HepG2 (cell line): Measurements from ENCODE around the gene CHD9NB. TPM values are rescaled to one million over a fixed set of nuclear protein-coding genes. Genes with fewer than 3 reads are reported as not detected.

Experiments used
- CENPT ChIP-seq: sonication (generic); formaldehyde crosslinking; IDR thresholded peaks from 2 replicates; pipeline ENCODE4 v1.8.0; 2022; ENCODE audit warnings: low read depth, mild to moderate bottlenecking, moderate library complexity, missing genetic modification reagents
- GMEB1 ChIP-seq: sonication (generic); formaldehyde crosslinking; IDR thresholded peaks from 2 replicates; pipeline ENCODE4 v1.5.1; 2020; ENCODE audit warnings: missing genetic modification reagents, mild to moderate bottlenecking, borderline replicate concordance
- GPBP1L1 ChIP-seq: sonication (generic); formaldehyde crosslinking; IDR thresholded peaks from 2 replicates; pipeline ENCODE4 v1.5.0; 2020; ENCODE audit warnings: mild to moderate bottlenecking, missing genetic modification reagents
- HES4 ChIP-seq: sonication (generic); formaldehyde crosslinking; IDR thresholded peaks from 2 replicates; pipeline ENCODE4 v1.9.0; 2021; ENCODE audit warnings: mild to moderate bottlenecking, missing genetic modification reagents, borderline replicate concordance
- HNRNPK ChIP-seq: fragments of 200-400 bp; formaldehyde crosslinking; IDR thresholded peaks from 2 replicates; pipeline ENCODE4 v1.6.1; 2018; ENCODE audit warnings: low read length, low read depth, moderate library complexity, mild to moderate bottlenecking; ENCODE audit not compliant: poor library complexity, severe bottlenecking
- JUNB ChIP-seq: sonication (generic); formaldehyde crosslinking; IDR thresholded peaks from 2 replicates; pipeline ENCODE4 v1.8.0; 2022; ENCODE audit warnings: missing genetic modification reagents, mild to moderate bottlenecking, borderline replicate concordance
- MTERF4 ChIP-seq: sonication (generic); formaldehyde crosslinking; IDR thresholded peaks from 2 replicates; pipeline ENCODE4 v1.8.0; 2023; ENCODE audit warnings: mild to moderate bottlenecking, missing genetic modification reagents
- NKX3-1 ChIP-seq: sonication (generic); formaldehyde crosslinking; IDR thresholded peaks from 2 replicates; pipeline ENCODE4 v1.5.0; 2020; ENCODE audit warnings: missing genetic modification reagents
- NR1H2 ChIP-seq: sonication (generic); formaldehyde crosslinking; IDR thresholded peaks from 2 replicates; pipeline ENCODE4 v1.8.1; 2022; ENCODE audit warnings: low read depth, missing genetic modification reagents, borderline replicate concordance
- RAD51 ChIP-seq: fragments of 450-650 bp; IDR thresholded peaks from 2 replicates; pipeline ENCODE4 v1.6.1; 2016; ENCODE audit warnings: borderline replicate concordance
- TOE1 ChIP-seq: sonication (generic); formaldehyde crosslinking; IDR thresholded peaks from 2 replicates; pipeline ENCODE4 v1.4.0; 2020; ENCODE audit warnings: mild to moderate bottlenecking, missing genetic modification reagents
- YEATS2 ChIP-seq: sonication (generic); formaldehyde crosslinking; IDR thresholded peaks from 2 replicates; pipeline ENCODE4 v1.4.0; 2020; ENCODE audit warnings: missing genetic modification reagents, borderline replicate concordance
- ZBTB25 ChIP-seq: IDR thresholded peaks from 2 replicates; pipeline ENCODE4 v1.6.1; 2018; ENCODE audit warnings: missing genetic modification reagents
- ZBTB7B ChIP-seq: sonication (generic); formaldehyde crosslinking; IDR thresholded peaks from 2 replicates; pipeline ENCODE4 v1.4.0; 2020; ENCODE audit warnings: missing genetic modification reagents
- ZNF274 ChIP-seq: sonication (generic); formaldehyde crosslinking; IDR thresholded peaks from 2 replicates; pipeline ENCODE4 v1.5.1; 2020; ENCODE audit warnings: mild to moderate bottlenecking, missing genetic modification reagents
- ZNF451 ChIP-seq: sonication (generic); formaldehyde crosslinking; IDR thresholded peaks from 2 replicates; pipeline ENCODE4 v1.5.0; 2020; ENCODE audit warnings: mild to moderate bottlenecking, missing genetic modification reagents
- ZNF564 ChIP-seq: sonication (generic); formaldehyde crosslinking; IDR thresholded peaks from 2 replicates; pipeline ENCODE4 v1.8.1; 2023; ENCODE audit warnings: mild to moderate bottlenecking, missing genetic modification reagents
- polyA plus RNA-seq, 8 experiments: library from polyadenylated mRNA; depleted of rRNA in 3 of 8; stranded (reverse) in 7 of 8; unstranded in 1 of 8; fragments of >200 nt; fragmentation: Illumina TruSeq in 4 of 8; extraction: Trizol in 4 of 8; gene quantifications; 2 replicates each; pipeline versions ENCODE4 v1.2.1 to v1.2.3, GENCODE V29; 2011 to 2016; ENCODE audit warnings: low read depth in 4 of 8, missing spikeins in 1 of 8, mixed read lengths in 1 of 8; ENCODE audit not compliant: insufficient read depth in 1 of 8
- total RNA-seq, 5 experiments: library from RNA; depleted of rRNA; stranded (reverse); fragments of >200 nt; fragmentation: Illumina TruSeq; extraction: Trizol; gene quantifications; 2 replicates each; pipeline ENCODE4 v1.2.3, GENCODE V29; 2016; ENCODE audit warnings: low read depth in 1 of 5
- TF ChIP-seq, protein P1 (sequence below): sonication (generic); formaldehyde crosslinking; IDR thresholded peaks from 2 replicates; pipeline ENCODE4 v1.4.0; 2020; ENCODE audit warnings: missing genetic modification reagents
- TF ChIP-seq, protein P2 (sequence below): sonication (generic); formaldehyde crosslinking; IDR thresholded peaks from 2 replicates; pipeline ENCODE4 v1.4.0; 2020; ENCODE audit warnings: missing genetic modification reagents, borderline replicate concordance

CHD9NB gene
- total and polyA plus RNA-seq, 2 of the 13 experiments (the other 11 are each of a cell fraction or from before 2014, with no cell fraction given): 0.17 to 0.18 TPM

GRCh38 chr16:53055541-53056391 lies 3.1 kb upstream of the CHD9NB start (continued):
- TF ChIP-seq ZNF274 (CRISPR knock-in tag): no peak
- 0 out of 2 replicates have a peak, but pooled peaks have one; percentile 36 for TF ChIP-seq ZNF451 (CRISPR knock-in tag)
- no peak for TF ChIP-seq RAD51
- TF ChIP-seq HES4: no peak
- TF ChIP-seq ZBTB25: no peak
- TF ChIP-seq, protein P1, sequence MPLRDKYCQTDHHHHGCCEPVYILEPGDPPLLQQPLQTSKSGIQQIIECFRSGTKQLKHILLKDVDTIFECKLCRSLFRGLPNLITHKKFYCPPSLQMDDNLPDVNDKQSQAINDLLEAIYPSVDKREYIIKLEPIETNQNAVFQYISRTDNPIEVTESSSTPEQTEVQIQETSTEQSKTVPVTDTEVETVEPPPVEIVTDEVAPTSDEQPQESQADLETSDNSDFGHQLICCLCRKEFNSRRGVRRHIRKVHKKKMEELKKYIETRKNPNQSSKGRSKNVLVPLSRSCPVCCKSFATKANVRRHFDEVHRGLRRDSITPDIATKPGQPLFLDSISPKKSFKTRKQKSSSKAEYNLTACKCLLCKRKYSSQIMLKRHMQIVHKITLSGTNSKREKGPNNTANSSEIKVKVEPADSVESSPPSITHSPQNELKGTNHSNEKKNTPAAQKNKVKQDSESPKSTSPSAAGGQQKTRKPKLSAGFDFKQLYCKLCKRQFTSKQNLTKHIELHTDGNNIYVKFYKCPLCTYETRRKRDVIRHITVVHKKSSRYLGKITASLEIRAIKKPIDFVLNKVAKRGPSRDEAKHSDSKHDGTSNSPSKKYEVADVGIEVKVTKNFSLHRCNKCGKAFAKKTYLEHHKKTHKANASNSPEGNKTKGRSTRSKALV (CRISPR knock-in tag): no peak
- TF ChIP-seq GMEB1: no peak
- no peak for TF ChIP-seq GPBP1L1 (CRISPR knock-in tag)
- TF ChIP-seq, protein P2, sequence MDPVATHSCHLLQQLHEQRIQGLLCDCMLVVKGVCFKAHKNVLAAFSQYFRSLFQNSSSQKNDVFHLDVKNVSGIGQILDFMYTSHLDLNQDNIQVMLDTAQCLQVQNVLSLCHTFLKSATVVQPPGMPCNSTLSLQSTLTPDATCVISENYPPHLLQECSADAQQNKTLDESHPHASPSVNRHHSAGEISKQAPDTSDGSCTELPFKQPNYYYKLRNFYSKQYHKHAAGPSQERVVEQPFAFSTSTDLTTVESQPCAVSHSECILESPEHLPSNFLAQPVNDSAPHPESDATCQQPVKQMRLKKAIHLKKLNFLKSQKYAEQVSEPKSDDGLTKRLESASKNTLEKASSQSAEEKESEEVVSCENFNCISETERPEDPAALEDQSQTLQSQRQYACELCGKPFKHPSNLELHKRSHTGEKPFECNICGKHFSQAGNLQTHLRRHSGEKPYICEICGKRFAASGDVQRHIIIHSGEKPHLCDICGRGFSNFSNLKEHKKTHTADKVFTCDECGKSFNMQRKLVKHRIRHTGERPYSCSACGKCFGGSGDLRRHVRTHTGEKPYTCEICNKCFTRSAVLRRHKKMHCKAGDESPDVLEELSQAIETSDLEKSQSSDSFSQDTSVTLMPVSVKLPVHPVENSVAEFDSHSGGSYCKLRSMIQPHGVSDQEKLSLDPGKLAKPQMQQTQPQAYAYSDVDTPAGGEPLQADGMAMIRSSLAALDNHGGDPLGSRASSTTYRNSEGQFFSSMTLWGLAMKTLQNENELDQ: no peak
- TF ChIP-seq JUNB: no peak
- no peak for TF ChIP-seq TOE1 (CRISPR knock-in tag)
- peak; percentile 76 for TF ChIP-seq ZBTB7B (CRISPR knock-in tag)
- no peak for TF ChIP-seq CENPT
- no peak for TF ChIP-seq HNRNPK
- no peak for TF ChIP-seq NR1H2 (CRISPR knock-in tag)
- TF ChIP-seq NKX3-1 (CRISPR knock-in tag): no peak
- TF ChIP-seq ZNF564 (CRISPR knock-in tag): no peak
- TF ChIP-seq YEATS2 (CRISPR knock-in tag): no peak
- TF ChIP-seq MTERF4: no peak
